ENCODE results near the gene PPIB.
"Not testable (repeated sequence)": the region's sequence is repeated elsewhere in the genome, so short reads cannot be mapped to it uniquely, and the experiment has no call there.

PPIB gene

DNA sequence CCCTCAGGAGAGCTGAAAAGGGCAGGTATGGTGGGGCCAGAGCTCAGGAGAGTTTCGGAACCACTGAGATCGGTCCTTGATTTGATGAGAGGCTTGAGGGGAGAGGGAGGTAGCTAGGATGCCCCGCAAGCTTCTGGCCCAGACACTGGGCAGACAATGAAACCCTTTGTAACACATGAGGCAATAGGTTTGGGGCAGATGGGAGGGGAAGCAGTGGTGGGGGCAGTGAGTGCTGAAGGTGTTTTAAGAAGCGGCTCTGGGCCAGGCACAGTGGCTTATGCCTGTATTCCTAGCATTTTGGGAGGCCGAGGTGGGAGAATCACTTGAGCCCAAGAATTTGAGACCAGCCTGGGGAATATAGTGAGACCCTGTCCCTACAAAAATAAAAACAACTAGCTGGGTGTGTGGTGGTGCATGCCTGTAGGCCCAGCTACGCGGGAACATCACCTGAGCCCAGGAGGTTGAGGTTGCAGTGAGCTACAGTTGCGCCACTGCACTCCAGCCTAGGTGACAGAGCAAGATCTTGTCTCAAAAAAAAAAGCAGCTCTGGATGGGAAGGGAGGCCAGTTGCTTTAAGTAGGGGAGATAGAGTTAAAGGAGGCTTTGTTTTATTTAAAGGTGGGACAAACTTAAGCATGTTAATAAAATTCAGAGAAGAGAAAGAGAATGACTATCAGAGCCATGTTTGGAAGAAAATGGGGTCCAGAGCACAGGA is 20.9 kb downstream of the PPIB start:
- no peak for DNase-seq (ENCODE audit: low read depth in 2 of 2)

- no peak for DNase-seq (ENCODE audit: low read depth in 2 of 2)
Observed at GRCh38 chr15:64138331-64138941, 24.4 kb downstream of the PPIB start.

DNA sequence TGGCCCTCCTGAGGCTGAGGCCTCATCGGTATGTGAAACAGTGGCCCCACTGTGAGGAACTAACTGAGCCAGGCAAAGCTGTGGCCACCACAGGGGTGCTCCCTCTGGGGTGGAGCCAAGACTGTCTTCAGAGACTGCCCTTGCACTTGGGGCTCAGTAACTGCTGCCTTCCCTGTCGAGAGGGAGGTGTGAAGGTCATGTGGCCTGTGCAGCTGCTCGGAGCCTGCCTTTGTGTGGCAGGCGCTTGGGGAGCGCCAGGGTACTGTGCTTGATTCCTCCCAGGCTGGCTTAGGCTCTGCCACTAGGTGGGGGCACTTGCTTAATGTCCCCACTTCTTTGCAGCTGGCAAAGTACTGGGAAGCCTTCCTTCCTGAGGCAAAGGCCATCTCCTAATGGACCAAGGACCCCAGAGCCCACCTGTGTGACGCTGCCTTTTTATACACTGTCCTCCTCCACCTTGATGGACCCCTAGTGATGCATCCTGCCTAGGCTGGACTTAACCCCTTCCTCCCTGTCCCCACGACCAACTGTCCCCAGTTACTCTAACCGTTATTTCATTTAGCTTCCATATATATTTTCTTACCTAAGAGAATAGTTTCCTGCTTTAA is 25.5 kb downstream of the PPIB start:
- no peak for DNase-seq (ENCODE audit: low read depth in 2 of 2)

DNA sequence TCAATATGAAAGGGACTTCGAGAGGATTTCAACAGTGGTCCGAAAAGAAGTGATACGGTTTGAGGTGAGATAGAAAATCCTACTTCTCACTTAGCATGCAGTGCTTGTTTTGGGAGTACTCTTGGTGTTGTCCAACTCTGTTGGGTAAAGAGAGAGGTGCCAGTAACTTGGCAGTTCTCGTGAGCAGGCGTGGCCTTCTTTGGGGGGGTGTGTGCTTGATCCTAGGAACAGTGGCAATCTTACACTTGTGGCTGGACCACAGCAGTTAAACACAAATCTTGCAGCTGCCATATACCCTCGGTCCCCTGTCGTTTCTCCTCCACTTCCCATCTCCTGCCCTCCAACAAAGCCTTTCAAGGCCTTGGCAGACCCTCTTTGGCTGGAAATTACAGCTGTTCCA is 26.5 kb downstream of the PPIB start:
- no peak for DNase-seq (ENCODE audit: low read depth in 2 of 2)

- no peak for DNase-seq (ENCODE audit: low read depth in 2 of 2)
Observed at GRCh38 chr15:64134345-64134829, 28.4 kb downstream of the PPIB start.

- no peak for DNase-seq (ENCODE audit: low read depth in 2 of 2)
Observed at GRCh38 chr15:64133623-64134344, 29.0 kb downstream of the PPIB start.

- DNase-seq (ENCODE audit: low read depth in 2 of 2) = no peak
Observed at GRCh38 chr15:64132217-64132616, 30.6 kb downstream of the PPIB start.

DNA sequence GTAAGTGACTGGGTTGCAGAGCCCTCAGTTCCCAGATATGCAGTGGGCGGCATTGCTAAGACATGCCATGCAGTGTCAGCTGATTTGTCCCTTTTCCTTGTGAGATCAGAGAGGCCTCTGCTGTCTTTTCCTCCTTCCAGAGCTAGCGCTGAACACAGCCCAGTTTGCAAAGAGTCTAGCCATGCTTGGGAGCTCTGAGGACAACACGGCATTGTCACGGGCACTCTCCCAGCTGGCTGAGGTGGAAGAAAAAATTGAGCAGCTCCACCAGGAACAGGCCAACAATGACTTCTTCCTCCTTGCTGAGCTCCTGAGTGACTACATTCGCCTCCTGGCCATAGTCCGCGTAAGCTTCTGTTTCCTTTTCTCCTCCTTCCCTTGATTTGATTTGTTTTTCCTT is 31.3 kb downstream of the PPIB start:
- DNase-seq (ENCODE audit: low read depth in 2 of 2) = no peak

GRCh38 chr15:64130159-64130558 is 32.7 kb downstream of the PPIB start:
- no peak for DNase-seq (ENCODE audit: low read depth in 2 of 2)

- DNase-seq (ENCODE audit: low read depth in 2 of 2) = no peak
Observed at GRCh38 chr15:64127521-64128270, 35.1 kb downstream of the PPIB start.

DNA sequence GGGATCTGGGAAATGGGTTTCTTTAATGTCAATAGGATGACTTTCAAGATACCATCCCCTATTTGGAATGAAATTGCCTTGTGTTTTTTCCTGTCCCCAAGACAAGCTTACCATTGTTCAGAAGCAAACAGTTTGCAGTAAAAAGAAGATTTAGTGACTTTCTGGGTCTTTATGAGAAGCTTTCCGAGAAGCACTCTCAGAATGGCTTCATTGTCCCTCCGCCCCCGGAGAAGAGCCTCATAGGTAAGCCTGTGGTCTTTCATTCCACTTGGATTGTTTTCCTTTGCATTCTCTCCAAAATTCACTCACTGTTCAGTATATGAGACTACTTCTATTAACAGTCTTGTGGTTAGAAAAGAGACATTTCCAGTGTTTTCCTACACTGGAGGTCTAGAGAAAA is 36.8 kb downstream of the PPIB start:
- DNase-seq (ENCODE audit: low read depth in 2 of 2) = no peak

DNA sequence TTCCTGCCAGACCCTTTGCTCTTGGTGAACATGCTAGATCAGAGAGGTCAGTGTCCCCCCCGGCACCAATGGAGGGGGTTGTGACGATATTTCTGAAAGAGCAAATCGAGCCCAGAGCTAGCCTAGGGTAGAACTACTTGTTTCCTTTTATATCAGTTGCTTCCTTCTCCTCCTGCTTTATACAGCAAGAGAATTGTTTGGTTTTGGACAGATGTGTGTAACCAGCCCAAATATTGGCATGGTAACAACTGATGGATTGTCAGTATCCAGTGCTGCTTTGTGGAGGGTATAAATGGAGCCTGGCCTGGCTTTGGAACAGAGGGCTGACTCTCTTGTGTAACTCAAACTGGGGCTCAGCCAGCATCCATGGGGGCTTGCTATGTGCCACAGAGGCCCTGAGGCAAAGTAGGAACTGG is 39.9 kb downstream of the PPIB start:
- no peak for DNase-seq (ENCODE audit: low read depth in 2 of 2)

DNA sequence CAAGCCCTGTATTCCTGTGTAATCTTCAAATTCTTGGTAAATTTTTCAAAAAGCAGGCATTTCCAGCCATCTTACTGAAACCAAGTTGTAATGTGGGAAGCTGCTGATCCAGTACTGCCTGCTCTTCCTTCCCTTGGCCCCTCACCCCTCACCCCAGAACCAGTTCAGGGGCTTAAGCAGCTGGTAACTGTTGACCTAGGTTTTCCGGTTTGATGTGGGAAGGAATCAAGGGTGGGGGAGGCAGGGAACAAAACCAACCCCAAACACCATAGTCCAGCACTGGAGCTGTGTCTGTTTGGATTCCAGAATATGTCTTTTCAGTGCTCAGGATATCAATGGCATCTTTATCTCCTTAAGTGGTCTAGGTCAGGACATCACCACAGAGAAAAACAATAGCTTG is 40.4 kb downstream of the PPIB start:
- no peak for DNase-seq (ENCODE audit: low read depth in 2 of 2)

DNA sequence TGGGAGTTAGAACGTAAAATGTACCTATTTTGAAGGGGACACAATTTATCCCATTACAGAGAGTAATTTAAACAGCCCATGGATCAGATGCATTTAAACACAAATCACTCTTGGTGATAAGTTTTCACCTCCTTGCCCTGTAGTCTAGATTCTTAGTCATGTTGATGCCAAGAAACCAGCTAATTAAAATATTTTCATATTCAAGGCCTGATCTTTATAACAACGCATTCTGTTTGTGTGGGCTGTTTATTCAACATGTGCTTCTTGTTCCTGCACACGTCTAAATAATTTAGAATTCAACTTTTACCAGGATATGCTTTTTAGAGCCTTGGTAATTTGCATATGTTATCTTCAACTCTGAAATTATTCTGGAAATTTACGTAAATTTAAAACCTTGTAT is 41.2 kb downstream of the PPIB start:
- no peak for DNase-seq (ENCODE audit: low read depth in 2 of 2)

GRCh38 chr15:64120322-64120721 is 42.5 kb downstream of the PPIB start:
- not testable (repeated sequence) for DNase-seq (ENCODE audit: low read depth in 2 of 2)

- no peak for DNase-seq (ENCODE audit: low read depth in 2 of 2)
Observed at GRCh38 chr15:64117759-64118487, 44.9 kb downstream of the PPIB start.

- DNase-seq (ENCODE audit: low read depth in 2 of 2) = no peak
Observed at GRCh38 chr15:64112904-64113303, 49.9 kb downstream of the PPIB start.

DNA sequence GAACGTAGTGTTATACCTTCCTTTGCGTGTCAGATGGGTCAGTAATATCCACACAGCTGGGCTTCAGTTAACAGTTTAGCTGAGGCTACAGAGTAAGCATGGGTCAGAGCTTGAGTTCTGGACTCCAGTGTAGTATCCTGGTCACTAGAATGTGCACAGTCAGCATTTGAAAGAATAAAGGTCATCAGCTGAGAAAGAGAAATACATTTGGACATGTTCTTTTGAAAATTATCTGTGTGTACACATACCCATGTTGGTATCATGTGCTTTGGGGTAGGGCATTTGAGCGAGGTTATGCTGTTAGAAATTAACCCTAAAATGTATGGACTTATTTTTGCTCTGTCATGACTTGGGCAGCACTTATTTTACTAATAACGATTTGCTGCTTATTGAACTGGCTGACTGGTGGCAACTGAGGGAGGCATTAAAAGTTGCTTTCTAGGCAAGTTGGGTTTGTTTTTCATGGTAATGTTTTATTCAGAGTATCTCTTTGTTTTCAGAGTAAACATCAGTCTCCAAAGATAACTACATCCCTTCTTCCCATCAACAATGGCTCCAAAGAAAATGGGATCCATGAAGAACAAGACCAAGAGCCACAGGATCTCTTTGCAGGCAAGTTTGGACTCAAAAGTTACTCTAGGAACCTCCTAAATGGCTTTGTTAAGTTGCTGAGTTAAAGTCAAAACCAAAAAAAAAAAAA is 50.6 kb downstream of the PPIB start:
- DNase-seq (ENCODE audit: low read depth in 2 of 2) = no peak

DNA sequence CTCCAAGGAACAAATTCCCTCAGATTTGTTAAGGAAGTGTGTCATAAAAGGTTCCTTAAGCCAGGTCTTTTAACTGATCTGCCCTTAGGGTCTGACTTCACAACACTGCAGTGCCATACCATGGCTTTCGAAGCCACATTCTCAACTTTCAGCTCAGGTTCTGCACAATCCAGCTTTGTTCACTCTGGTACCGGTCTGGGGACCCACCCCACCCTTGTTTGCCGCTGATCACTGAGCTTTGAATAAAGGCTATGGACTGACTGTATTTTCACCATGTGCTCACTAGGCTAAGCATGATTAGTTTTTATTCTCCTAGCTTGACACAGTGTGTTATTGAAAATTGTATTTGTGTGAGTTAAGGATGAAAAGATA is 51.2 kb downstream of the PPIB start:
- no peak for DNase-seq (ENCODE audit: low read depth in 2 of 2)

GRCh38 chr15:64110950-64111678 is 51.7 kb downstream of the PPIB start:
- no peak for DNase-seq (ENCODE audit: low read depth in 2 of 2)
